ENCODE results near the gene BAHD1.

The BAHD1 gene

GRCh38 chr15:40438712-40439111 is 2.0 kb upstream of the BAHD1 start:
- H3K4me3 ChIP-seq (ENCODE audit: low read depth, low read length): no peak overlapping the region
- DNase-seq (ENCODE audit: low read depth): no peak
- TF ChIP-seq CTCF (IDR thresholded peaks at IDR 0.05; ENCODE audit: low read depth, low read length, missing control alignments): no peak

- H3K4me3 ChIP-seq (ENCODE audit: low read depth, low read length): peak overlapping the region; percentile 51; the same call in 1 of the 2 replicates
- no peak for TF ChIP-seq CTCF (IDR thresholded peaks at IDR 0.05; ENCODE audit: low read depth, low read length, missing control alignments)
- DNase-seq (ENCODE audit: low read depth): no peak
Observed at GRCh38 chr15:40439461-40439959, 1.2 kb upstream of the BAHD1 start.

- no peak for TF ChIP-seq CTCF (IDR thresholded peaks at IDR 0.05; ENCODE audit: low read depth, low read length, missing control alignments)
- H3K4me3 ChIP-seq (ENCODE audit: low read depth, low read length): peak overlapping the region; percentile 51
- no peak for DNase-seq (ENCODE audit: low read depth)
Observed at GRCh38 chr15:40439960-40440742, 602 bp upstream of the BAHD1 start.

GRCh38 chr15:40441565-40442531 is 1.1 kb downstream of the BAHD1 start:
- TF ChIP-seq CTCF (IDR thresholded peaks at IDR 0.05; ENCODE audit: low read depth, low read length, missing control alignments): no peak
- no peak for DNase-seq (ENCODE audit: low read depth)
- H3K4me3 ChIP-seq (ENCODE audit: low read depth, low read length): peak overlapping the region; percentile 74

GRCh38 chr15:40443255-40443654 is 2.5 kb downstream of the BAHD1 start:
- TF ChIP-seq CTCF (IDR thresholded peaks at IDR 0.05; ENCODE audit: low read depth, low read length, missing control alignments): no peak
- H3K4me3 ChIP-seq (ENCODE audit: low read depth, low read length): no peak overlapping the region
- no peak for DNase-seq (ENCODE audit: low read depth)

- DNase-seq (ENCODE audit: low read depth): no peak
- no peak for TF ChIP-seq CTCF (IDR thresholded peaks at IDR 0.05; ENCODE audit: low read depth, low read length, missing control alignments)
- no peak overlapping the region for H3K4me3 ChIP-seq (ENCODE audit: low read depth, low read length)
Observed at GRCh38 chr15:40443846-40444245, 3.1 kb downstream of the BAHD1 start.
